GM12878 (cell line): ENCODE data around the gene PRG2. TPM values are rescaled to one million over a fixed set of nuclear protein-coding genes. Genes with fewer than 3 reads are reported as not detected.

Experiments used
- CHD2 ChIP-seq: IDR thresholded peaks from 2 replicates; pipeline ENCODE4 v1.6.1; 2011; ENCODE audit warnings: low read depth, low read length, improper control_type of control experiment, borderline replicate concordance
- ETV6 ChIP-seq, 2 experiments: fragments of 450-650 bp in 1 of 2; IDR thresholded peaks in 1 of 2; conservative IDR thresholded peaks in 1 of 2; 2 replicates each; pipeline ENCODE4 v1.6.1; 2014; ENCODE audit warnings: antibody characterized with exemption in 1 of 2, borderline replicate concordance in 1 of 2, low read depth in 1 of 2, mild to moderate bottlenecking in 1 of 2, moderate library complexity in 1 of 2
- HDAC6 ChIP-seq: fragments of 200-600 bp; sonication (generic); IDR thresholded peaks from one replicate; pipeline ENCODE4 v1.8.0; 2017; ENCODE audit warnings: antibody characterized with exemption; ENCODE audit not compliant: unreplicated experiment
- IKZF1 ChIP-seq: fragments of 450-650 bp; conservative IDR thresholded peaks from 2 replicates; pipeline ENCODE4 v1.6.1; 2017; ENCODE audit warnings: antibody characterized with exemption, mild to moderate bottlenecking
- IKZF2 ChIP-seq, 2 experiments: fragments of 450-650 bp; IDR thresholded peaks; 2 replicates each; pipeline ENCODE4 v1.6.1; 2017; ENCODE audit warnings: mild to moderate bottlenecking in 2 of 2, moderate library complexity in 2 of 2
- JUND ChIP-seq: IDR thresholded peaks from 2 replicates; pipeline ENCODE4 v1.6.1; 2012; ENCODE audit warnings: low read depth, mild to moderate bottlenecking, low read length, improper control_type of control experiment, moderate library complexity
- NR2C1 ChIP-seq: fragments of 450-650 bp; IDR thresholded peaks from 2 replicates; pipeline ENCODE4 v1.6.1; 2017; ENCODE audit warnings: antibody characterized with exemption, mild to moderate bottlenecking, moderate library complexity
- PAX5 ChIP-seq: IDR thresholded peaks from 2 replicates; pipeline ENCODE4 v1.6.1; 2011; ENCODE audit warnings: low read depth, low read length, borderline replicate concordance
- RCOR1 ChIP-seq: conservative IDR thresholded peaks from 2 replicates; pipeline ENCODE4 v1.6.1; 2012; ENCODE audit warnings: low read depth, low read length, improper control_type of control experiment
- SPI1 ChIP-seq: IDR thresholded peaks from 2 replicates; pipeline ENCODE4 v1.6.1; 2011; ENCODE audit warnings: low read depth, mild to moderate bottlenecking, low read length, moderate library complexity, borderline replicate concordance; ENCODE audit not compliant: insufficient read depth
- SUZ12 ChIP-seq: fragments of 200-600 bp; sonication (generic); IDR thresholded peaks from one replicate; pipeline ENCODE4 v1.6.1; 2018; ENCODE audit warnings: antibody characterized with exemption, mild to moderate bottlenecking; ENCODE audit not compliant: unreplicated experiment
- WRNIP1 ChIP-seq: IDR thresholded peaks from 2 replicates; pipeline ENCODE4 v1.6.1; 2011; ENCODE audit warnings: low read depth, low read length, improper control_type of control experiment, borderline replicate concordance
- YBX1 ChIP-seq: fragments of 450-650 bp; IDR thresholded peaks from 2 replicates; pipeline ENCODE4 v1.6.1; 2016; ENCODE audit warnings: antibody characterized with exemption
- ZNF274 ChIP-seq: IDR thresholded peaks from one replicate; pipeline ENCODE4 v1.8.0; 2011; ENCODE audit not compliant: insufficient read length, insufficient read depth
- polyA plus RNA-seq, 11 experiments: library from polyadenylated mRNA; depleted of rRNA in 4 of 11; unstranded in 6 of 11; stranded (reverse) in 5 of 11; fragments of >200 nt; fragmentation: Nextera tagmentation in 4 of 11; fragmentation: Illumina TruSeq in 1 of 11; extraction: Ambion mirVana in 4 of 11; extraction: Trizol in 1 of 11; gene quantifications; 1 replicate in 1 of 11; 2 replicates in 10 of 11; pipeline versions ENCODE4 v1.2.1 to v1.2.3, GENCODE V29; 2011 to 2016; ENCODE audit warnings: inconsistent platforms in 2 of 11, missing spikeins in 2 of 11, low read depth in 1 of 11
- total RNA-seq, 4 experiments: library from RNA; depleted of rRNA in 3 of 4; stranded (reverse); fragments of >200 nt in 3 of 4; fragmentation: Illumina TruSeq in 1 of 4; extraction: Trizol in 1 of 4; gene quantifications; 2 replicates each; pipeline versions ENCODE4 v1.2.1 to v1.2.3, GENCODE V29; 2013 to 2021
- TF ChIP-seq, protein P1 (sequence below): fragments of 450-650 bp; IDR thresholded peaks from 2 replicates; pipeline ENCODE4 v1.6.1; 2018; ENCODE audit warnings: mild to moderate bottlenecking, low read depth, moderate library complexity; ENCODE audit not compliant: partially characterized antibody
- TF ChIP-seq, protein P2 (sequence below): IDR thresholded peaks from 2 replicates; pipeline ENCODE4 v1.6.1; 2011; ENCODE audit warnings: borderline replicate concordance, low read depth, mild to moderate bottlenecking, moderate library complexity, low read length; ENCODE audit not compliant: insufficient read depth, poor library complexity, severe bottlenecking
- TF ChIP-seq, protein P3 (sequence below): fragments of 450-650 bp; IDR thresholded peaks from 2 replicates; pipeline ENCODE4 v1.6.1; 2016; ENCODE audit warnings: mild to moderate bottlenecking
- TF ChIP-seq, protein P4 (sequence below): fragments of 450-650 bp; IDR thresholded peaks from 2 replicates; pipeline ENCODE4 v1.6.1; 2017; ENCODE audit warnings: antibody characterized with exemption, mild to moderate bottlenecking, moderate library complexity
- TF ChIP-seq, protein P5 (sequence below): fragments of 150-350 bp; IDR thresholded peaks from 2 replicates; pipeline ENCODE4 v1.6.1; 2014; ENCODE audit warnings: mild to moderate bottlenecking, low read depth, low read length

PRG2 gene
- total and polyA plus RNA-seq, 10 of the 15 experiments (the other 5 are each of a cell fraction or from before 2014, with no cell fraction given), result 0.10 to 1.7 (median 0.56) TPM; not detected in 2

DNA sequence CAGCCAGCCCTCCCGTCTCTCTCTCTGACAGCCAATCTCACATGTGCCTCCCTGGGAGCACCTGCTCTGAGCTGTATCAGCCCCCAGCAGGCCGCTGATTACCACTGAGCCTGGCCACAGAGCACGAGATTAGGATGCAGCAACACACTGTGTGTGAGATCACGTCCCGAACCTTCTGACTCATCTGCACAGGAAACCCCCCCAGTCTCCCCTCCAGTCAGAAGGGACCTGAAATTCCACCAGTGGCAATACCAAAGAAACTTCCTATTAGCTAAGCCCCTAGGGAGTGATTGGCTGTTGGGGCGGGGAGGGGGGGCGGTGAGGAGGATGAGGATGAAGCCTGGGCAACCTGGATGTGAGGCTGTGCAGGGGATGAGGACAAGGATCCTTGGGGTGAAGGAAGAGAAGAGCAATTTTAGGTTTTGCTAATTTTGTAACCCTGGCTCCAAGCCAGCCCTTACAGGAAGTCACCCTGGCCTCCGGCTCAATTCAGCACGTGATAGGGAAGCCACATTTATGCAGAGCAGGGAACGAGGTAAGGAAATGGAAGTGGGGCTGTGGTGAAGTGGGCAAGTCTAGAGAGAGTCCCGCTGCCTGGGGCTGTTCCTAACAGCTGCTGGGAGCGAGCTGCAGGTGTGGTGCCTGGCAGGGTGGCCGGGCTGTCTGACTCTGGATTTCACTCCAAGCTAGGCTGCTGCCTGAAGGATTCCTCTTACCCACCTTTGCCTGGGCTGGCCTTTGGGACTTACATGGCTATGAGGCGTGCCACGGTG lies 34.5 kb upstream of the PRG2 start (continued):
- TF ChIP-seq RCOR1 (no peak), IKZF1 (peak; percentile 98), PAX5 (peak; percentile 85), WRNIP1 (no peak), YBX1 (no peak), NR2C1 (no peak), HDAC6 (no peak), SUZ12 (no peak), SPI1 (peak; percentile 68), JUND (peak; percentile 85), CHD2 (peak; percentile 78), IKZF2 (IDR thresholded peaks at IDR 0.05) (peak; percentile 97 to 98), ETV6 (conservative IDR thresholded peaks at IDR 0.05 in 1 of 2, IDR thresholded peaks at IDR 0.05 in 1 of 2; ENCODE audit: borderline replicate concordance in 1 of 2, low read depth in 1 of 2) (peak in 1 of 2 experiments; percentile 93; a peak in 2 of 4 replicates), ZNF274 (no peak)
- TF ChIP-seq, protein P1, sequence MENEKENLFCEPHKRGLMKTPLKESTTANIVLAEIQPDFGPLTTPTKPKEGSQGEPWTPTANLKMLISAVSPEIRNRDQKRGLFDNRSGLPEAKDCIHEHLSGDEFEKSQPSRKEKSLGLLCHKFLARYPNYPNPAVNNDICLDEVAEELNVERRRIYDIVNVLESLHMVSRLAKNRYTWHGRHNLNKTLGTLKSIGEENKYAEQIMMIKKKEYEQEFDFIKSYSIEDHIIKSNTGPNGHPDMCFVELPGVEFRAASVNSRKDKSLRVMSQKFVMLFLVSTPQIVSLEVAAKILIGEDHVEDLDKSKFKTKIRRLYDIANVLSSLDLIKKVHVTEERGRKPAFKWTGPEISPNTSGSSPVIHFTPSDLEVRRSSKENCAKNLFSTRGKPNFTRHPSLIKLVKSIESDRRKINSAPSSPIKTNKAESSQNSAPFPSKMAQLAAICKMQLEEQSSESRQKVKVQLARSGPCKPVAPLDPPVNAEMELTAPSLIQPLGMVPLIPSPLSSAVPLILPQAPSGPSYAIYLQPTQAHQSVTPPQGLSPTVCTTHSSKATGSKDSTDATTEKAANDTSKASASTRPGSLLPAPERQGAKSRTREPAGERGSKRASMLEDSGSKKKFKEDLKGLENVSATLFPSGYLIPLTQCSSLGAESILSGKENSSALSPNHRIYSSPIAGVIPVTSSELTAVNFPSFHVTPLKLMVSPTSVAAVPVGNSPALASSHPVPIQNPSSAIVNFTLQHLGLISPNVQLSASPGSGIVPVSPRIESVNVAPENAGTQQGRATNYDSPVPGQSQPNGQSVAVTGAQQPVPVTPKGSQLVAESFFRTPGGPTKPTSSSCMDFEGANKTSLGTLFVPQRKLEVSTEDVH, result peak; percentile 43
- TF ChIP-seq, protein P2, sequence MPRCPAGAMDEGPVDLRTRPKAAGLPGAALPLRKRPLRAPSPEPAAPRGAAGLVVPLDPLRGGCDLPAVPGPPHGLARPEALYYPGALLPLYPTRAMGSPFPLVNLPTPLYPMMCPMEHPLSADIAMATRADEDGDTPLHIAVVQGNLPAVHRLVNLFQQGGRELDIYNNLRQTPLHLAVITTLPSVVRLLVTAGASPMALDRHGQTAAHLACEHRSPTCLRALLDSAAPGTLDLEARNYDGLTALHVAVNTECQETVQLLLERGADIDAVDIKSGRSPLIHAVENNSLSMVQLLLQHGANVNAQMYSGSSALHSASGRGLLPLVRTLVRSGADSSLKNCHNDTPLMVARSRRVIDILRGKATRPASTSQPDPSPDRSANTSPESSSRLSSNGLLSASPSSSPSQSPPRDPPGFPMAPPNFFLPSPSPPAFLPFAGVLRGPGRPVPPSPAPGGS, result peak; percentile 97
- TF ChIP-seq, protein P3, sequence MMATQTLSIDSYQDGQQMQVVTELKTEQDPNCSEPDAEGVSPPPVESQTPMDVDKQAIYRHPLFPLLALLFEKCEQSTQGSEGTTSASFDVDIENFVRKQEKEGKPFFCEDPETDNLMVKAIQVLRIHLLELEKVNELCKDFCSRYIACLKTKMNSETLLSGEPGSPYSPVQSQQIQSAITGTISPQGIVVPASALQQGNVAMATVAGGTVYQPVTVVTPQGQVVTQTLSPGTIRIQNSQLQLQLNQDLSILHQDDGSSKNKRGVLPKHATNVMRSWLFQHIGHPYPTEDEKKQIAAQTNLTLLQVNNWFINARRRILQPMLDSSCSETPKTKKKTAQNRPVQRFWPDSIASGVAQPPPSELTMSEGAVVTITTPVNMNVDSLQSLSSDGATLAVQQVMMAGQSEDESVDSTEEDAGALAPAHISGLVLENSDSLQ, result peak; percentile 86
- TF ChIP-seq, protein P4, sequence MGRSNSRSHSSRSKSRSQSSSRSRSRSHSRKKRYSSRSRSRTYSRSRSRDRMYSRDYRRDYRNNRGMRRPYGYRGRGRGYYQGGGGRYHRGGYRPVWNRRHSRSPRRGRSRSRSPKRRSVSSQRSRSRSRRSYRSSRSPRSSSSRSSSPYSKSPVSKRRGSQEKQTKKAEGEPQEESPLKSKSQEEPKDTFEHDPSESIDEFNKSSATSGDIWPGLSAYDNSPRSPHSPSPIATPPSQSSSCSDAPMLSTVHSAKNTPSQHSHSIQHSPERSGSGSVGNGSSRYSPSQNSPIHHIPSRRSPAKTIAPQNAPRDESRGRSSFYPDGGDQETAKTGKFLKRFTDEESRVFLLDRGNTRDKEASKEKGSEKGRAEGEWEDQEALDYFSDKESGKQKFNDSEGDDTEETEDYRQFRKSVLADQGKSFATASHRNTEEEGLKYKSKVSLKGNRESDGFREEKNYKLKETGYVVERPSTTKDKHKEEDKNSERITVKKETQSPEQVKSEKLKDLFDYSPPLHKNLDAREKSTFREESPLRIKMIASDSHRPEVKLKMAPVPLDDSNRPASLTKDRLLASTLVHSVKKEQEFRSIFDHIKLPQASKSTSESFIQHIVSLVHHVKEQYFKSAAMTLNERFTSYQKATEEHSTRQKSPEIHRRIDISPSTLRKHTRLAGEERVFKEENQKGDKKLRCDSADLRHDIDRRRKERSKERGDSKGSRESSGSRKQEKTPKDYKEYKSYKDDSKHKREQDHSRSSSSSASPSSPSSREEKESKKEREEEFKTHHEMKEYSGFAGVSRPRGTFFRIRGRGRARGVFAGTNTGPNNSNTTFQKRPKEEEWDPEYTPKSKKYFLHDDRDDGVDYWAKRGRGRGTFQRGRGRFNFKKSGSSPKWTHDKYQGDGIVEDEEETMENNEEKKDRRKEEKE, result no peak
- TF ChIP-seq, protein P5, sequence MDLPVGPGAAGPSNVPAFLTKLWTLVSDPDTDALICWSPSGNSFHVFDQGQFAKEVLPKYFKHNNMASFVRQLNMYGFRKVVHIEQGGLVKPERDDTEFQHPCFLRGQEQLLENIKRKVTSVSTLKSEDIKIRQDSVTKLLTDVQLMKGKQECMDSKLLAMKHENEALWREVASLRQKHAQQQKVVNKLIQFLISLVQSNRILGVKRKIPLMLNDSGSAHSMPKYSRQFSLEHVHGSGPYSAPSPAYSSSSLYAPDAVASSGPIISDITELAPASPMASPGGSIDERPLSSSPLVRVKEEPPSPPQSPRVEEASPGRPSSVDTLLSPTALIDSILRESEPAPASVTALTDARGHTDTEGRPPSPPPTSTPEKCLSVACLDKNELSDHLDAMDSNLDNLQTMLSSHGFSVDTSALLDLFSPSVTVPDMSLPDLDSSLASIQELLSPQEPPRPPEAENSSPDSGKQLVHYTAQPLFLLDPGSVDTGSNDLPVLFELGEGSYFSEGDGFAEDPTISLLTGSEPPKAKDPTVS, result no peak
